ENCODE data around the gene GRAMD4.

GRAMD4 gene

GRCh38 chr22:46575911-46576555, 44.2 kb upstream of the GRAMD4 start:
- no peak for TF ChIP-seq EZH2 (IDR thresholded peaks at IDR 0.05; ENCODE audit: borderline replicate concordance, low read length)
- no peak for TF ChIP-seq CTCF (IDR thresholded peaks at IDR 0.05; ENCODE audit: low read length)
- Histone ChIP-seq H4K20me1 (ENCODE audit: insufficient read depth, low read length) (no peaks in the 10 kb centered on the region), H3K9ac (ENCODE audit: low read length) (peak overlapping the region; percentile 35; the same call in 1 of the 2 replicates), H2AFZ (ENCODE audit: low read length) (no peak overlapping the region), H3K36me3 (ENCODE audit: insufficient read depth, low read length) (no peaks in the 10 kb centered on the region; the same call in 1 of the 2 replicates), H3K4me1 (ENCODE audit: insufficient read depth, low read length, severe bottlenecking) (peaks cover 10% of the 10 kb centered on the region), H3K27me3 (ENCODE audit: insufficient read depth, low read length) (peaks cover 11% of the 10 kb centered on the region), H3K27ac (ENCODE audit: low read depth, low read length, poor library complexity, severe bottlenecking) (no peak overlapping the region), H3K79me2 (ENCODE audit: insufficient read depth, low read length) (no peaks in the 10 kb centered on the region), H3K4me2 (ENCODE audit: low read length) (peak overlapping the region; percentile 57), H3K9me3 (ENCODE audit: low read length) (peaks cover 7% of the 10 kb centered on the region), H3F3A (ENCODE audit: insufficient read depth, low read length) (no peaks in the 10 kb centered on the region), H3K9me2 (ENCODE audit: low read depth, low read length) (no peaks in the 10 kb centered on the region), H3K4me3 (ENCODE audit: low read depth, low read length, poor library complexity, severe bottlenecking) (peak overlapping the region; percentile 49)

GRCh38 chr22:46576556-46577367, 43.4 kb upstream of the GRAMD4 start:
- Histone ChIP-seq H2AFZ (ENCODE audit: low read length) (no peak overlapping the region), H3K9ac (ENCODE audit: low read length) (peak overlapping the region; percentile 35; the same call in 1 of the 2 replicates), H4K20me1 (ENCODE audit: insufficient read depth, low read length) (no peaks in the 10 kb centered on the region), H3K4me2 (ENCODE audit: low read length) (peak overlapping the region; percentile 57), H3K27ac (ENCODE audit: low read depth, low read length, poor library complexity, severe bottlenecking) (no peak overlapping the region), H3K27me3 (ENCODE audit: insufficient read depth, low read length) (peaks cover 11% of the 10 kb centered on the region), H3K4me1 (ENCODE audit: insufficient read depth, low read length, severe bottlenecking) (peaks cover 17% of the 10 kb centered on the region), H3K9me3 (ENCODE audit: low read length) (peaks cover 7% of the 10 kb centered on the region), H3K79me2 (ENCODE audit: insufficient read depth, low read length) (no peaks in the 10 kb centered on the region), H3K4me3 (ENCODE audit: low read depth, low read length, poor library complexity, severe bottlenecking) (peak overlapping the region; percentile 59), H3F3A (ENCODE audit: insufficient read depth, low read length) (no peaks in the 10 kb centered on the region), H3K36me3 (ENCODE audit: insufficient read depth, low read length) (no peaks in the 10 kb centered on the region; the same call in 1 of the 2 replicates), H3K9me2 (ENCODE audit: low read depth, low read length) (no peaks in the 10 kb centered on the region)
- TF ChIP-seq CTCF (IDR thresholded peaks at IDR 0.05; ENCODE audit: low read length) (no peak), EZH2 (IDR thresholded peaks at IDR 0.05; ENCODE audit: borderline replicate concordance, low read length) (no peak)

- H3K27me3 ChIP-seq (ENCODE audit: insufficient read depth, low read length) = peaks cover 11% of the 10 kb centered on the region
- no peak overlapping the region for H2AFZ ChIP-seq (ENCODE audit: low read length)
- H3F3A ChIP-seq (ENCODE audit: insufficient read depth, low read length) = no peaks in the 10 kb centered on the region
- no peaks in the 10 kb centered on the region for H3K36me3 ChIP-seq (ENCODE audit: insufficient read depth, low read length)
- H3K4me3 ChIP-seq (ENCODE audit: low read depth, low read length, poor library complexity, severe bottlenecking) = peak overlapping the region; percentile 59
- H3K27ac ChIP-seq (ENCODE audit: low read depth, low read length, poor library complexity, severe bottlenecking) = no peak overlapping the region
- H3K4me1 ChIP-seq (ENCODE audit: insufficient read depth, low read length, severe bottlenecking) = peaks cover 24% of the 10 kb centered on the region
- H3K79me2 ChIP-seq (ENCODE audit: insufficient read depth, low read length) = no peaks in the 10 kb centered on the region
- peak overlapping the region; percentile 65 for H3K4me2 ChIP-seq (ENCODE audit: low read length)
- no peaks in the 10 kb centered on the region for H3K9me3 ChIP-seq (ENCODE audit: low read length)
- TF ChIP-seq EZH2 (IDR thresholded peaks at IDR 0.05; ENCODE audit: borderline replicate concordance, low read length) (no peak), CTCF (IDR thresholded peaks at IDR 0.05; ENCODE audit: low read length) (no peak)
- H3K9ac ChIP-seq (ENCODE audit: low read length) = peak overlapping the region; percentile 46; the same call in 1 of the 2 replicates
- H4K20me1 ChIP-seq (ENCODE audit: insufficient read depth, low read length) = no peaks in the 10 kb centered on the region
- H3K9me2 ChIP-seq (ENCODE audit: low read depth, low read length) = no peaks in the 10 kb centered on the region
These were observed 42.6 kb upstream of the GRAMD4 start for GRCh38 chr22:46577368-46578249.

All from OCI-LY1 (cell line).